Stimulated activated CD8-positive, alpha-beta memory T cell treated with anti-CD3 and anti-CD28 coated beads, Interleukin-4, amount 100 ng/mL, for 24 hours (primary cell): ENCODE measurements around the gene ASNS.
"Not testable (repeated sequence)": the region's sequence is repeated elsewhere in the genome, so short reads cannot be mapped to it uniquely, and the experiment has no call there.

Experiments
- DNase-seq: peaks from one replicate; pipeline ENCODE4 v3.0.0-alpha.2; 2020; ENCODE audit warnings: low read depth

ASNS gene, protein sequence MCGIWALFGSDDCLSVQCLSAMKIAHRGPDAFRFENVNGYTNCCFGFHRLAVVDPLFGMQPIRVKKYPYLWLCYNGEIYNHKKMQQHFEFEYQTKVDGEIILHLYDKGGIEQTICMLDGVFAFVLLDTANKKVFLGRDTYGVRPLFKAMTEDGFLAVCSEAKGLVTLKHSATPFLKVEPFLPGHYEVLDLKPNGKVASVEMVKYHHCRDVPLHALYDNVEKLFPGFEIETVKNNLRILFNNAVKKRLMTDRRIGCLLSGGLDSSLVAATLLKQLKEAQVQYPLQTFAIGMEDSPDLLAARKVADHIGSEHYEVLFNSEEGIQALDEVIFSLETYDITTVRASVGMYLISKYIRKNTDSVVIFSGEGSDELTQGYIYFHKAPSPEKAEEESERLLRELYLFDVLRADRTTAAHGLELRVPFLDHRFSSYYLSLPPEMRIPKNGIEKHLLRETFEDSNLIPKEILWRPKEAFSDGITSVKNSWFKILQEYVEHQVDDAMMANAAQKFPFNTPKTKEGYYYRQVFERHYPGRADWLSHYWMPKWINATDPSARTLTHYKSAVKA

DNA sequence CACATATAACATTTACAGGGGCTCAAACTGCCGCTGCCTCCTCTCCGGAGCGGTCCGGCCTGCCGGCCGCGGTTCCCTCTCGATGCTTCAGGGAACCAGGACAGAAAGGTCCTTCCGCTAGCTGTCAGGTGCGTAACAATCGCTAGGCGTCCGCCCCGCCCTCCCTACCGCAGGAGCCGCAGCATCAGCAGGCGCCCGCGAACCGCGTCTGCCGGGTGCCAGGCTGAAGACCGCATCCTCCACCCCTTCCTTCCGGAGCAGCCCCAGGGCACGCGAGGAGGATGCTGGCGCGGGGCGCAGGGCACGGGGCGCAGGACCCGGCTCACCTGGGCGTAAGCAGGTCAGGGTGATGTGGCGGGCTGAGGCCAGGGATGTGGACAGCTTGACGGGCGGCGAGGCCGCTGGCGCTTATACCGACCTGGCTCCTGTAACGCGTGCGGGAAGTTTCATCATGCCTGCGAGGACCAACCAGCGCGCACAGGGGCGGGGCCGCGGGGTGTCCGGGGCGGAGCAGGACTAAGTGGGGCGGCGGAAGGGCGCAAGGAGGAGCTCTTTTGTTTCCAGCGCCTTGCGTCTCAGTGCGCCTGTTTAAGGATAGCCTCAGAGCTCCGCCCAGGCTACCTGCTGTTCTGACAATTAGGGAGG, at the start of gene ASNS:
ASNS (minus strand) TSS at position 384 of the 645 bp plus-strand sequence. CDS start 3,252 bp downstream, outside the sequence.
- DNase-seq = peak; percentile 87

DNA sequence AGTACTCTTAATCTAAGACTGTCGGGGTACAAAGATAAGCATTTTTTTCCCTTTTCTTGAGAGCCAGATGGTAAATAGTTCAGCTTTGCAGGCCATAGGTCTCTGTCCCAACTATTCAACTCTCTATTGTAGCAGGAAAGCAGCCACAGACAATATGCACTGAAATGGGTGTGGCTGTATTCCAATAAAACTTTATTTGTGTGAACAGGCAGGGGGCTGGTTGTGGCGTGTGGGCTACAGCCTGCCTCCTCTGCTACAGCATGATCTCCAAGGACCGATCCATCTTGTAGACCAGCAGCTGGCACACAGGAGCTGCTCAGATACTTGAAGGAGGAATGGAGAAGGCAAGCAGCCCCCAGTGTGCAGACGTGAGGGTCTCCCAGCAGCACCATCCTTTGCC, 49.0 kb upstream of the ASNS start:
- not testable (repeated sequence) for DNase-seq

DNA sequence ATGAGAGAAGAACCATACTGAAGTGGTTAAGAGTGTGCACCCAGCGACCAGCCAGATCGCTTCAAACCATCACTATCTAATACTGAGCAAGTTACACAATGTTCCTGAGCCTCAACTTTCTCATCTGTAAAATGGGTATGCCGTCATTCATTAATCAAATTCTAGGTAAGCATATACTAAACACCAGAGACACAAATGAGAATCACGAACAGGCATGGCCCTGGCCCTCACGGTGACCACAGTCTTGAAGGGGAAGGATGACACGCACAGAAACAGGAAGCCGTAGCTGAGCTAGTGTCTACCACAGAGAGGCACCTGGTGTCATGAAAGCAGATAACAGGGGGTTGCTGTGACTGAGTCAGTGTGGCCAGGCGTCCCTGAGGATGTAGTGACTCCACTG, 43.1 kb upstream of the ASNS start:
- not testable (repeated sequence) for DNase-seq

- not testable (repeated sequence) for DNase-seq
Observed at GRCh38 chr7:97912294-97912693, 40.1 kb upstream of the ASNS start.

- DNase-seq = not testable (repeated sequence)
Observed at GRCh38 chr7:97896893-97897292, 24.7 kb upstream of the ASNS start.

DNA sequence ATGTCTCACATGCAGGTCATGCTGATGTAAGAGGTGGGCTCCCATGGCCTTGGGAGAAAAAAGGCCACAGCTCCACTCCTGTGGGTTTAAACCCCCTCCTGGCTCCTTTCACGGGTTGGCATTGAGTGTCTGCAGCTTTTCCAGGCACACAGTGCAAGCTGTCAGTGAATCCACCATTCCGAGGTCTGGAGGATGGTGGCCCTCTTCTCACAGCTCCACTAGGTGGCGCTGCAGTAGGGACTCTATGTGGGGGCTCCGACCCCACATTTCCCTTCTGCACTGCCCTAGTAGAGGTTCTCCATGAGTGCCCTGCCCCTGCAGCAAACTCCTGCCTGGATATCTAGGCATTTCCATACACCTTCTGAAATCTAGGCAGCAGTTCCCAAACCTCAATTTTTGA, 19.5 kb upstream of the ASNS start:
- not testable (repeated sequence) for DNase-seq

DNA sequence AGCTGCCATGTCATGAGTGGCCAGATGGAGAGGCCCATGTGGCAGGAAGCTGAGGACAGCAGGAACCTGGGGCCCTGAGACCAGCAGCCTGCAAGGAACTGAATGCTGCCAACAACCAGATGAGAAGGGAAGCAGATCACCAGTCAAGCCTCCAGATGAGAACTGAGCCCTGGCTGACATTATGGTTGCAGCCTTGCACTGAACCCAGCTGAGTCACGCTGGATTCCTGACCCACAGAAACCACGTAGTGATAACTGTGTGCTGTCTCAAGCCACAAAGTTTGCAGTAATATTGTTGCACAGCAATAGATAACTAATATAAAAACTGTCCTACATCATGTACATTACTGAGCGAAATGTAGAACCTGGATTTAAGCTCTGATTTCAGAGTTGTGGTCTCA, 7.3 kb upstream of the ASNS start:
- not testable (repeated sequence) for DNase-seq

DNA sequence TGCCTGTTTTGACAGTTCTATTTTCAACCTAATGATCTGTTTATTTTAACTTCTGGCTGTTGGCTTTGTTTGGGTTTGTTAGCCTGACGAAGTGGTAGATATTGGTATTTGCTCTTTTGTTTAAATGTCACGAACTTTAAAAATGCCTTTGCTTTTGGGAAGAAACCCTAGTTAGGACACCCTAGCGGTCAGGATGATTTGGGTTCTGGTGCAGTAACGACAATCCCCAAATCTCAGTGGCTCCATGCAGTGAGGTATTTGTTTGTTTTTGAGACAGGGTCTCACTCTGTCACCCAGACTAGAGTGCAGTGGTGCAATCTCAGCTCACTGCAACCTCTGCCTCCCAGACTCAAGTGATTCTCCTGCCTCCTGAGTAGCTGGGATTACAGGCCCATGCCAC, 2.7 kb upstream of the ASNS start:
- not testable (repeated sequence) for DNase-seq

GRCh38 chr7:97873606-97874005, 1.4 kb upstream of the ASNS start:
- no peak for DNase-seq

DNA sequence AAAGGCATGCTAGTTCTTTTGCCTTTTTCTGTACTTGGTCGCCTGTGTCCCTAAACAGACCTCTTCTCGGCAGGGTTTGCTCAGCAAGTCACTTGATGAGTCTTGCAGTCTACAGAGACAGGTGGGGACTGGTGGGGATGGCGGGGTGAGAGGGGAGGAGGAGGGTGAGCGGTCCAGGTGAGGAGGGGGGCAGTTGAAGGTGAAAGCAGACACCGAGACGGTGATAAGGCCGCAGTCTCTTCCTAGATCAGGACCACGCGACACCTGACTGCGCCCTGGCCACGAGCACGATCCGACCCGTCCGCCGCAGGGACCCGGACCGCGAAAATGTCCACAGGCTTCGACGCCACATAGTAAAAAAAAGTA, 566 bp downstream of the ASNS start:
- no peak for DNase-seq

GRCh38 chr7:97868788-97869187, 3.4 kb downstream of the ASNS start:
- no peak for DNase-seq

- no peak for DNase-seq
Observed at GRCh38 chr7:97868314-97868713, 3.9 kb downstream of the ASNS start.

- no peak for DNase-seq
Observed at GRCh38 chr7:97865104-97865503, 7.1 kb downstream of the ASNS start.

GRCh38 chr7:97859606-97860204, 12.5 kb downstream of the ASNS start:
- DNase-seq = no peak

- DNase-seq = no peak
Observed at GRCh38 chr7:97858221-97858620, 14.0 kb downstream of the ASNS start.

- DNase-seq = no peak
Observed at GRCh38 chr7:97857544-97857943, 14.7 kb downstream of the ASNS start.

- no peak for DNase-seq
Observed at GRCh38 chr7:97851683-97852082, 20.5 kb downstream of the ASNS start.

DNA sequence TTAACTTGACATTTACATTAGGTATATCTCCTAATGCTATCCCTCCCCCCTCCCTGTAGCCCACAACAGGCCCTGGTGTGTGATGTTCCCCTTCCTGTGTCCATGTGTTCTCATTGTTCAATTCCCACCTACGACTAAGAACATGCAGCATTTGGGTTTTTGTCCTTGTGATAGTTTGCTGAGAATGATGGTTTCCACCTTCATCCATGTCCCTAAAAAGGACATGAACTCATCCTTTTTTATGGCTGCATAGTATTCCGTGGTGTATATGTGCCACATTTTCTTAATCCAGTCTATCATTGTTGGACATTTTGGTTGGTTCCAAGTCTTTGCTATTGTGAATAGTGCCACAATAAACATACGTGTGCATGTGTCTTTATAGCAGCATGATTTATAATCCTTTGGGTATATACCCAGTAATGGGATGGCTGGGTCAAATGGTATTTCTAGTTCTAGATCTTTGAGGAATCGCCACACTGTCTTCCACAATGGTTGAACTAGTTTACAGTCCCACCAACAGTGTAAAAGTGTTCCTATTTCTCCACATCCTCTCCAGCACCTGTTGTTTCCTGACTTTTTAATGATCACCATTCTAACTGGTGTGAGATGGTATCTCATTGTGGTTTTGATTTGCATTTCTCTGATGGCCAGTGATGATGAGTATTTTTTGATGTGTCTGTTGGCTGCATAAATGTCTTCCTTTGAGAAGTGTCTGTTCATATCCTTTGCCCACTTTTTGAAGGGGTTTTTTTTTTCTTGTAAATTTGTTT, 21.8 kb downstream of the ASNS start:
- not testable (repeated sequence) for DNase-seq

GRCh38 chr7:97847791-97848190, 24.4 kb downstream of the ASNS start:
- DNase-seq = no peak

DNA sequence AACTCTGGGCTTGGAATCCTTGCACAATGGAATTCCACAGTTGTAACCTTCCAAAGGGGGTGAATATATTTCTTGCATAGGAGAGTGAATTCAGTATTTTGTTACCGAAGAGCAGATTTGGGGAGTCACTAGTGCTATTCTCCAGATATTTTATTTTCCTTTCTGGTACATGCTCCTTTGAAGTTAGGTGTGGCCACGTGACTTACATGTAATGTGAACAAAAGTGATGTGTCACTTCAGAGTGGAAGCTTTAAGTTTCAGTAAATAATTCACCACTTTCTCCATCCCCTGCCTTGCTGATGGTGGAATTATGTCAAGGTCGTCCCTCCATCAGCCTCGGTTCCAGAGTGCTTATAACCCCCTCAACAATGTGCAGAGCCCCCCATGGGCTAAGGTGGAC, 25.3 kb downstream of the ASNS start:
- DNase-seq = no peak

DNA sequence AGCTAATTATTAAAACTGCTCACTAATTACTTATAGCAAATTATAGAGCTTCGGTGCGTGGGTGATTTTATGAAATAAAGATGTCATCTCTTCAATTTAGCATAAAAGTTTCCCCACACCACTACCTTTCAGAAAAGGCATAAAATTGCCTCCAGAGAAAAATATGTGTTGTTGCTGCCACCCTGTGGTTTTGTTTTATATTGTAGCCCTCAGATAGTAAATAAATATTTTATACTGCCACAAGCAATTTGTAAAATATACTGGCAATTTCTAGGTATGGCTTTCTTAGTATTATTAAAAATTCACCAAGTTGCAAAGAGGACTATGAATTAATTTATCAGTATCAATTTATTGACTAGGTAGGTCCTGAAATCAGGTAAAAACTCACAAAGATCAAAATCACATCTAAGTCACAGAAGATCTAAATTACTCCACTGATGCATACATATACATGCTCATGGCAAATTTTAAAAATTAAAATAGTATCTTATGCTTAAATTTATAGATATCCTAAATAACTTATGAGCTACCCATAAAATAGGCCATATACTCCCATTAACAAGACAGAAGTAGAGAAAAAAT, 26.5 kb downstream of the ASNS start:
- DNase-seq = no peak

GRCh38 chr7:97844036-97844435, 28.2 kb downstream of the ASNS start:
- DNase-seq = no peak
